HG03432 (cell line): ENCODE results near the gene LIPM.
A peak's percentile ranks its signal among the peaks of the same experiment; 100 is the strongest.

Experiments
- ATAC-seq: cut with Tn5 transposase; IDR thresholded peaks from one replicate; pipeline ENCODE4 v1.9.1; 2021; ENCODE audit warnings: mild to moderate bottlenecking, moderate library complexity; ENCODE audit not compliant: unreplicated experiment

Gene LIPM

DNA sequence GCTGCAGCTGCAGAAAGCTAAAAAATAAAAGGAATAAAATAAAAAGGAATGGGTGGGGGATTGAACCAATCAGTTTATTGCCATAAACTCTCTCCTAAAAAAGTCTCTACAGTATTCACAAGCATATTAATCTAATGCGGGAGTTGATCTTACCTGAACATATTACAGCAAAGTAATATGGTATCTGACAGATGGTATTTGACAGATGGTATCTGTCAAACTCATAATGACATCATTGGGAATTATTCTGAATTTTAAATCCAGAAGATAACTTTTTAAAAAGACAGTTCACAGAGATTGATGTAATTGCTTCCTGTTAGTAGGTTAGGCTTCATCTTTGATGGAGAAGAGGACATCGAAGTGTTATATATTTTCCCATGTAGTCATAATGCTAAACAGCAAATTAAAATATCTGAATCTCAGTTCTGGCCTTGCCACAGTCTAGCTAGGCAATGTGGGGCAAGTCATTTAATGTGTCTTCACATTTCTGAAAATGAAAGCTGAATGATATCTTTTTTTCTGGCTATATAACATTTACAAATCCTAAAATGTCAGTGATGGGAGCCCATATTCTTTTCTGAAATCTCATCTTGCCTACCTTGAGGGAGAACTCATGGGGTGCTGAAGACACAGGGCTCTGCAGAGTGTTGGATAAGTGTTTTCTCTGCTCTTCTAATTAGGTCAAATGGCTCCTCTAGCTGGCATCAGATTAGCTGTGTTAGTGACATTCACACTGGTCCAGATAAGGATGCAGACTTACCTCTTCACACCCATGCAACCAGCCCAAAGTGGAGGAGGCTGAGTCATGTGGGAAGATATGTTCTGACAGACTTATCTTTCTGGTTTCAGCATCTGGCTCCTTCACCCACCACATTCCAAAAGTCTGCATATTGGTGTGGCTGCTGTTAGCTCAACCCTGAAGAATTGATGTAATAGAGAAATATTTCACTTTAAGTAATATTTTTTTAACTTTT lies 2.1 kb upstream of the LIPM start:
- no peak for ATAC-seq

GRCh38 chr10:88803641-88804040 lies 1.1 kb downstream of the LIPM start:
- no peak for ATAC-seq

DNA sequence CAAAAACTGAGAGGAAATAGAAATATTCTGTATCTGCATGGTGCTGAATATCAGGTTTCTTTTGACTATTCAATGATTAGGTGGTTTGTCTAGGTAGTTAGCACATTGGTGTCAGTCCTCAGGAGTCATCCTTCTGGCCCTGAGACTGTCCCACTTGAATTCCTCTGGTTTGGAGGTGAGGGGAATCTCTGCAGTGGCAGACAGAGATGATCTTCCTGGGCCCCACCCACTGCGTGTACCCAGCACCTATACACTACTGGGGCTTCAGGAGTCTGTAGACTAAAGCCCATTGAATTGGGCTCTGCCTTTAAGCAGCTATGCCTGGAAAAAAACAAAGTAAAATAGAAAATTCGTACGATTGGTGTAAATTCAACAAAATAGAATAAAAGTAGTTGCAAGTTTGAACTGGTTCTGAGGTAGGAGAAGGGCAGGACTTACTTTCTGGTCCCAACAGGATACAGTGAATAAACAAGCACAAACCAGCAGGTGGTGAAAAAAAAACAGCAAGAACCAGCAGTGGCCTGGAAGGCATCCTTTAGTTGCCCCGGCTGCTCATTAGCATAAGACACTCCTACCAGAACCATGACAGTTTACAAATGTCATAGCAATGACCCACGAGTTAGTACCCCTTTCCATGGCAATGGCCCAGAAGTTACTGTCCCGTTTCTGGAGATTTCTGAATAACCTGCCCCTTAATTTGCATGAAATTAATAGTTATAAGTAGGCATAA lies 1.7 kb downstream of the LIPM start:
- ATAC-seq, result no peak

GRCh38 chr10:88805361-88805760 lies 2.8 kb downstream of the LIPM start:
- no peak for ATAC-seq

- ATAC-seq, result no peak
These were observed 3.4 kb downstream of the LIPM start for GRCh38 chr10:88805924-88806323.

GRCh38 chr10:88809621-88810020 lies 7.1 kb downstream of the LIPM start:
- no peak for ATAC-seq

DNA sequence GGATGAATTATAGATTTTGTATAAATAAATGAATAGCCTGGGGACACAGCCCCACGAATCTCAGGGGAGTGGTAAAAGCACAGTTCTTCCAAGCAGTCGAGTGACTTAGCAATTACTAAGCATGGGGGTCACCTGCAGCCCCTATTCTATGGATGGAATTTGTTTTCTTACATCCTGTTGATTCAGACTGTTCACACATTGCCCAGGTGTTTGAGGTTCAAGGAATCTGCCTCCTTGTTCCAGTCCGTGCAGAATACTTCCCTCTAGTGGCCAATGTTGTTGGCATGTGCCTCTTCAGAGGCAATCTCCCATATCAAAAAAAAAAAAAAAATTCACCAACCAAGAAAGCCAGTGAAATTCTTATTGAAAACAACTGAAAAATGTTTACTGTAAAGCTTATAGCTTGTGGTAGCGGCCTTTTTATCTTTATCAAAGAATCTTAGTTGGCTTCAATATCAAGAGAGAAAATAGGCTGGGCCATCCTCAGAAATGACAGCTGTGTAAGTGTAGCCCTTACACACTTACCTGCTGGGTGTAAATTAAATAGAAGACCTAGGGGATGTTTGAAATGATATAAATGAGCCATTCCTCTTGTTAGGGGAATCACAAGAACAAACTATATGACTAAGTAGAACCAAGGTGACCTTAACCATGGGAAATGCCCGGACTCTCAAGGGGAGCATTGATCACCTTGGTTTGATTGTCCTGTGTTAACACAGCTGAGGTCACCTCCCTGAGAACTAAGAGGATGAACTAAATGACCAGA lies 7.8 kb downstream of the LIPM start:
- ATAC-seq, result peak; percentile 54

- no peak for ATAC-seq
These were observed 10.7 kb downstream of the LIPM start for GRCh38 chr10:88813200-88813599.

DNA sequence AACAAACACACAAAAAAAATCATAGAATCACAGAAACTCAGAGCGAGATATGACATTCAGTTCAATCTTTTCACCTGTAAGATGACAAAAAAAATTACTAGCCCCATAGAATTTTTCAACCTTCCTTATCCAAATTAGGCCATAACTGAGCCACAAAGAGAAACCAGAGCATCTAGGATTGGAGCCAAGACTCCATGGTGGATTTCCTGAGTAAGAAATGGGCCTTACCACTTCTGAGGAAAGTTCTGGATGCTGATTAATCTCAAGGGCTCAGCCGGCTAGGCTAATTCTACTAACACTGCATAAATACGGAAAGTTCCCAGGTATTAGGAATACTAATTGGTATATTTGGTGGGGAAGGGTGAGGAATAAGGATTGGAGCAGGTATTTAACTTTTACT lies 16.8 kb downstream of the LIPM start:
- no peak for ATAC-seq

DNA sequence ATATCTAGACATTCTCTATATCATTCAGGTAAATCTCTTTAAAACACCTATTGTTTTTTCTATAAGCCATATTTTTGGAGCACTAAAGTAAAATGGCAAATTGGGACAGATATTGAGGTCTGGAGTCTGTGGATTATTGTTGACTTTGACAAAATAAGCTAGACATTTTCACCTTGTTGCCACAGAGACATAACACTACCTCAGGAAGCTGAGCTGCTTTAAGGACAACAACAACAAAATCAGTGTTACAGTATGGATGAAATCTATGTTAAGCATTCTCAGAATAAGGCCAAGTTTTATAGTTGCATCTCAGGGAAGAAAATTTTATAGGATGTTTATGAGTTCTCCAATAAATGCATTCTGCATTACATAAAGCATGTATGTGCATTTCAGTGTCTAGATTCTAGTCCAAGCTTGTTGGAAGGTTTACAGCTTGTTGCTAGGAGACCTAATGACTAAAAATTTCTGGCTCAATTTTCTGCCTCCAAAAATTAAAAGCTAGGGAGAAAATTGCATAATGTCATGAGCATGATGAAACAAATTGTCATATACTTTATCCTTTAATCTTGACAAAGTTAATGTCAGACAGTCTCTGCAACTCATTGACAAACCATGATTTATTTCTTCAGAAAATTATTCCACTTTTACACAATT lies 18.3 kb downstream of the LIPM start:
- ATAC-seq, result no peak

GRCh38 chr10:88826388-88826787 lies 23.9 kb downstream of the LIPM start:
- ATAC-seq, result no peak

DNA sequence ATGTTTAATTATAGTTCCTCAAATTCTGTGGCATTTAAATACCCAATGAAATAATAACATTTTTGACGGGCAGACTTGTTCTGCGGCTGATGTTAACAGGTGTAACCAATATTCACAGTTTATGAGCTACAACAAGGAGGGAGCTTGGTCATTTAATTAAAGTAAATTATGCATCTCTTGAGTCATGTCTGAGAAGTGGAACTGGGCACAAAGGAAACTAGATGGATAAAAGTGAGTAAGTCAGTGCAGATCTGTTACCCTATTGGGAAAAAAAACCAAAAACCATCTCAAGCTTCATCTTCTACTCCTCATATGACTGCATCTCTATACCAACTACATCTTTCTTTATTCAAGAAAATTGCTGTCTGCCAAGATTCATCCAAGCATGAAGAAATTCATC lies 25.1 kb downstream of the LIPM start:
- no peak for ATAC-seq

DNA sequence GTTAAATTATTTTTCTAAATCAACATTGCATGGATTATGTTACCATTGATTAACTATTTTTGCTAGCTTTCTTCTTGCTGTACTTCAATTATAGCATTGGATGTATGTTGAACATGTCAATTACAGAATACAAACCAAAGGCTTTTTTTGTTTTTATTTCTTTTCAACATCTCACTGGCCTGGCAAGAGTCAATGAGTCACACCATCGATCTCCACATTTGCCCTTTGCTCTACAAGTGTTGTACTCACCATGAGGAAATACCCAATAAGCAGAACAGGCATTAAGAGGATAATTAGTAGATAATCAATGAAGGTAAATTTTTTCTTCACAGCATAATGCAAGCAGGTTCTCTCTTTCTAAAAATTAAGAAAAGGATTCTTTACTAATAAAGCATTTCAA lies 25.8 kb downstream of the LIPM start:
- ATAC-seq, result no peak

GRCh38 chr10:88830643-88831268 lies 28.2 kb downstream of the LIPM start:
- ATAC-seq, result no peak

- ATAC-seq, result no peak
These were observed 29.2 kb downstream of the LIPM start for GRCh38 chr10:88831709-88832108.

DNA sequence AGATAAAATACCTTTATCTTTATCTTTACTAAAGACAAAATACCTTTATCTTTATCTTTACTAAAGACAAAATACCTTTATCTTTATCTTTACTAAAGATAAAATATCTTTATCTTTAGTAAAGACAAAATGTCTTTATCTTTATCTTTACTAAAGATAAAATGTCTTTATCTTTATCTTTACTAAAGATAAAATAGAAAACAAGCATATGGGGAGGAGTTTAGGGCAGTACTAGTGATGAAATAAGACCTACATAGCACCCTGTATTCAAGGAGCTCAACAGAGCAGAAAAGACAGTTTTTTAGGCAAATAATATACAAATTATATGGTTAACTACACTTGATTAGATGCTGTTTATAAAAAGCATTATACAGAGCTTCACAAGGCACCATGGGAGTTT lies 29.8 kb downstream of the LIPM start:
- ATAC-seq, result no peak

- ATAC-seq, result no peak
These were observed 30.6 kb downstream of the LIPM start for GRCh38 chr10:88833156-88833555.

DNA sequence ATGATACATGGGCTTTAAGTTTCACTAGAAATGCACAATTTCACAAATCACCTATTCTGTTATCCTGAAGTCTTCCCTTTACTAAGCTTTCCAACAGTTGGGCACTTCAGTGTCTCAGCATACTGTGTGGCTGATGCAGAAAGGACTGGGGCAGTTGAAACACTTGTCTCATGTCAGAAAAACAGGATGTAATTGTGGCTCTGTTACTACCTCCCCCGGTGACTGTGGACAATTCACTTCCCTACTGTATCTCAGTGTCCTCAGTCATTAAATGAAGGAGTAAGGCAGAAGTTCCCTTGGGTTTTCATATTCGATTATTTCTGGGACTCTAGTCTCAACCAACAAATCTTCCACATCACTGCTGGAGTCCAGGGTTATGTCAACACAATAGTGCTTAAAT lies 31.2 kb downstream of the LIPM start:
- no peak for ATAC-seq

- ATAC-seq, result peak; percentile 87
These were observed 32.8 kb downstream of the LIPM start for GRCh38 chr10:88835096-88835909.

- ATAC-seq, result peak; percentile 11
These were observed 33.3 kb downstream of the LIPM start for GRCh38 chr10:88835910-88836221.
